ENCODE results near the gene ZEB1. TPM values are rescaled to one million over a fixed set of nuclear protein-coding genes. Genes with fewer than 3 reads are reported as not detected.

The ZEB1 gene
- total and polyA plus RNA-seq, 10 of the 15 experiments (the other 5 are each of a cell fraction or from before 2014, with no cell fraction given): 10.4 to 35.6 (median 24.5) TPM

DNA sequence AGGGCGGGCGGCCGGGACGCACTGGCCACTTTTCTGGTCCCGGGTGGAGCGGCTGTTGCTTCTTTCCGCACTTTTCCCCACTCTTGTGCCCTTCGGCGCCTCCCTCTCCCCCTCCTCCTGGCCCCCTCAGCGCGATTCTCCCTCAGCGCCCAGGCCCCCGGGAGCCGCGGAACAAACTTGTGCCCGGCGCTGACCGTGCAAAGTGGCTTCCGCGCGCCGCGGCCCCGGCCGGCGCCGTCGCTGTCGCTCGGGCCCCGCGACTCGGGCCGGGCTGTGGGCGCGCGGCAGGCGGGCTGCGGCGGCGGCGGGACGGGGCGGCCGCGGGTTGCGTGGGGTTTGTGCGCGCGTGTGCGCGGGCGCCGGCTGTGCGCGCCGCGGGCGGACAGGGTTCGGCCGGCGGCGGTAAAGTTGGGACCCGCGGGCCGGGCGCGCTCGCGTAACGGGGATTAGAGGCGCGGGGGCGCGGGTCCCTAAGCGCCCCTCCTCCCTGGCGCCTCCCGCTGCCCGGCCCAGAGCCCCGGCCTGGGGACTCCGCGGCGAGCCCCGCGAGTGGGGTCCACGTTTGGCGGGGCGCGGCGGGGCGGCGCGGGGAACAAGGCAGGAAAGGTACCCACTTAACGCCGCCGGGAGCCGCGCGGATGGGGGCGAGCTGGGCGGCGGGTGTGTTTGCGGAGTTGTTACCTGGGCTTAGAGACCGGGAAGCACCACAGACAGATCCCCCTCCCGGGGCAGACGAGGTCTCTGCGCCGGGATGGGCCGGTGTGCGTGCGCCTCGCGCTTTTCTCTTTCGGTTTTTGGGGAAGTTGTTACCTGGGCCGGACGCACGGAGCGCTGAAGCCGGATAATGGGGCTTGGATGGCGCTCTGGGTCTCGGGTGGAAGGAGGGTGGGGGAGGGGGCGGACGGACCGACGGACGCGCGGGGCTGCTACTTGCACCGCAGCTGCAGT is 860 bp downstream of the ZEB1 start (continued):
- no peak for TF ChIP-seq MYC (IDR thresholded peaks at IDR 0.05; ENCODE audit: insufficient read depth, insufficient read length, insufficient replicate concordance, low read length, severe bottlenecking)
- TF ChIP-seq, protein P1, sequence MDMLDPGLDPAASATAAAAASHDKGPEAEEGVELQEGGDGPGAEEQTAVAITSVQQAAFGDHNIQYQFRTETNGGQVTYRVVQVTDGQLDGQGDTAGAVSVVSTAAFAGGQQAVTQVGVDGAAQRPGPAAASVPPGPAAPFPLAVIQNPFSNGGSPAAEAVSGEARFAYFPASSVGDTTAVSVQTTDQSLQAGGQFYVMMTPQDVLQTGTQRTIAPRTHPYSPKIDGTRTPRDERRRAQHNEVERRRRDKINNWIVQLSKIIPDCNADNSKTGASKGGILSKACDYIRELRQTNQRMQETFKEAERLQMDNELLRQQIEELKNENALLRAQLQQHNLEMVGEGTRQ (IDR thresholded peaks at IDR 0.05; ENCODE audit: borderline replicate concordance, low read depth, low read length): no peak
- TF ChIP-seq TAF1 (IDR thresholded peaks at IDR 0.05; ENCODE audit: borderline replicate concordance, low read depth, low read length): peak; percentile 42; the same call in 1 of the 2 replicates
- TF ChIP-seq, protein P2, sequence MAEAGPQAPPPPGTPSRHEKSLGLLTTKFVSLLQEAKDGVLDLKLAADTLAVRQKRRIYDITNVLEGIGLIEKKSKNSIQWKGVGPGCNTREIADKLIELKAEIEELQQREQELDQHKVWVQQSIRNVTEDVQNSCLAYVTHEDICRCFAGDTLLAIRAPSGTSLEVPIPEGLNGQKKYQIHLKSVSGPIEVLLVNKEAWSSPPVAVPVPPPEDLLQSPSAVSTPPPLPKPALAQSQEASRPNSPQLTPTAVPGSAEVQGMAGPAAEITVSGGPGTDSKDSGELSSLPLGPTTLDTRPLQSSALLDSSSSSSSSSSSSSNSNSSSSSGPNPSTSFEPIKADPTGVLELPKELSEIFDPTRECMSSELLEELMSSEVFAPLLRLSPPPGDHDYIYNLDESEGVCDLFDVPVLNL (IDR thresholded peaks at IDR 0.05; ENCODE audit: low read depth, low read length): no peak
- no peak for TF ChIP-seq MTA3 (IDR thresholded peaks at IDR 0.05; ENCODE audit: borderline replicate concordance, low read length)
- peak; percentile 14 for TF ChIP-seq IKZF1 (conservative IDR thresholded peaks at IDR 0.05)
- TF ChIP-seq, protein P3, sequence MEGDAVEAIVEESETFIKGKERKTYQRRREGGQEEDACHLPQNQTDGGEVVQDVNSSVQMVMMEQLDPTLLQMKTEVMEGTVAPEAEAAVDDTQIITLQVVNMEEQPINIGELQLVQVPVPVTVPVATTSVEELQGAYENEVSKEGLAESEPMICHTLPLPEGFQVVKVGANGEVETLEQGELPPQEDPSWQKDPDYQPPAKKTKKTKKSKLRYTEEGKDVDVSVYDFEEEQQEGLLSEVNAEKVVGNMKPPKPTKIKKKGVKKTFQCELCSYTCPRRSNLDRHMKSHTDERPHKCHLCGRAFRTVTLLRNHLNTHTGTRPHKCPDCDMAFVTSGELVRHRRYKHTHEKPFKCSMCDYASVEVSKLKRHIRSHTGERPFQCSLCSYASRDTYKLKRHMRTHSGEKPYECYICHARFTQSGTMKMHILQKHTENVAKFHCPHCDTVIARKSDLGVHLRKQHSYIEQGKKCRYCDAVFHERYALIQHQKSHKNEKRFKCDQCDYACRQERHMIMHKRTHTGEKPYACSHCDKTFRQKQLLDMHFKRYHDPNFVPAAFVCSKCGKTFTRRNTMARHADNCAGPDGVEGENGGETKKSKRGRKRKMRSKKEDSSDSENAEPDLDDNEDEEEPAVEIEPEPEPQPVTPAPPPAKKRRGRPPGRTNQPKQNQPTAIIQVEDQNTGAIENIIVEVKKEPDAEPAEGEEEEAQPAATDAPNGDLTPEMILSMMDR (IDR thresholded peaks at IDR 0.05 in 2 of 3, conservative IDR thresholded peaks at IDR 0.05 in 1 of 3; ENCODE audit: control insufficient read depth in 2 of 3, extremely low read depth in 1 of 3, insufficient read depth in 1 of 3, low read depth in 3 of 3, low read length in 3 of 3): peak in 1 of 3 experiments; percentile 16; a peak in 2 of 6 replicates
- TF ChIP-seq, protein P4, sequence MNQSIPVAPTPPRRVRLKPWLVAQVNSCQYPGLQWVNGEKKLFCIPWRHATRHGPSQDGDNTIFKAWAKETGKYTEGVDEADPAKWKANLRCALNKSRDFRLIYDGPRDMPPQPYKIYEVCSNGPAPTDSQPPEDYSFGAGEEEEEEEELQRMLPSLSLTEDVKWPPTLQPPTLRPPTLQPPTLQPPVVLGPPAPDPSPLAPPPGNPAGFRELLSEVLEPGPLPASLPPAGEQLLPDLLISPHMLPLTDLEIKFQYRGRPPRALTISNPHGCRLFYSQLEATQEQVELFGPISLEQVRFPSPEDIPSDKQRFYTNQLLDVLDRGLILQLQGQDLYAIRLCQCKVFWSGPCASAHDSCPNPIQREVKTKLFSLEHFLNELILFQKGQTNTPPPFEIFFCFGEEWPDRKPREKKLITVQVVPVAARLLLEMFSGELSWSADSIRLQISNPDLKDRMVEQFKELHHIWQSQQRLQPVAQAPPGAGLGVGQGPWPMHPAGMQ (IDR thresholded peaks at IDR 0.05; ENCODE audit: borderline replicate concordance): no peak
- TF ChIP-seq POU2F2 (IDR thresholded peaks at IDR 0.05; ENCODE audit: borderline replicate concordance, low read depth, low read length): no peak
- TF ChIP-seq POLR2A (IDR thresholded peaks at IDR 0.05; ENCODE audit: low read depth, low read length): peak; percentile 65
- TF ChIP-seq CEBPB (IDR thresholded peaks at IDR 0.05; ENCODE audit: borderline replicate concordance in 1 of 2, low read depth in 2 of 2, low read length in 2 of 2): no peak
- TF ChIP-seq, protein P5, sequence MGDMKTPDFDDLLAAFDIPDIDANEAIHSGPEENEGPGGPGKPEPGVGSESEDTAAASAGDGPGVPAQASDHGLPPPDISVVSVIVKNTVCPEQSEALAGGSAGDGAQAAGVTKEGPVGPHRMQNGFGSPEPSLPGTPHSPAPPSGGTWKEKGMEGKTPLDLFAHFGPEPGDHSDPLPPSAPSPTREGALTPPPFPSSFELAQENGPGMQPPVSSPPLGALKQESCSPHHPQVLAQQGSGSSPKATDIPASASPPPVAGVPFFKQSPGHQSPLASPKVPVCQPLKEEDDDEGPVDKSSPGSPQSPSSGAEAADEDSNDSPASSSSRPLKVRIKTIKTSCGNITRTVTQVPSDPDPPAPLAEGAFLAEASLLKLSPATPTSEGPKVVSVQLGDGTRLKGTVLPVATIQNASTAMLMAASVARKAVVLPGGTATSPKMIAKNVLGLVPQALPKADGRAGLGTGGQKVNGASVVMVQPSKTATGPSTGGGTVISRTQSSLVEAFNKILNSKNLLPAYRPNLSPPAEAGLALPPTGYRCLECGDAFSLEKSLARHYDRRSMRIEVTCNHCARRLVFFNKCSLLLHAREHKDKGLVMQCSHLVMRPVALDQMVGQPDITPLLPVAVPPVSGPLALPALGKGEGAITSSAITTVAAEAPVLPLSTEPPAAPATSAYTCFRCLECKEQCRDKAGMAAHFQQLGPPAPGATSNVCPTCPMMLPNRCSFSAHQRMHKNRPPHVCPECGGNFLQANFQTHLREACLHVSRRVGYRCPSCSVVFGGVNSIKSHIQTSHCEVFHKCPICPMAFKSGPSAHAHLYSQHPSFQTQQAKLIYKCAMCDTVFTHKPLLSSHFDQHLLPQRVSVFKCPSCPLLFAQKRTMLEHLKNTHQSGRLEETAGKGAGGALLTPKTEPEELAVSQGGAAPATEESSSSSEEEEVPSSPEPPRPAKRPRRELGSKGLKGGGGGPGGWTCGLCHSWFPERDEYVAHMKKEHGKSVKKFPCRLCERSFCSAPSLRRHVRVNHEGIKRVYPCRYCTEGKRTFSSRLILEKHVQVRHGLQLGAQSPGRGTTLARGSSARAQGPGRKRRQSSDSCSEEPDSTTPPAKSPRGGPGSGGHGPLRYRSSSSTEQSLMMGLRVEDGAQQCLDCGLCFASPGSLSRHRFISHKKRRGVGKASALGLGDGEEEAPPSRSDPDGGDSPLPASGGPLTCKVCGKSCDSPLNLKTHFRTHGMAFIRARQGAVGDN (IDR thresholded peaks at IDR 0.05): no peak
- TF ChIP-seq RBBP5 (conservative IDR thresholded peaks at IDR 0.05): no peak
- TF ChIP-seq SP1 (IDR thresholded peaks at IDR 0.05; ENCODE audit: low read depth, low read length): no peak
